ENCODE data around the gene IDNK. TPM values are rescaled to one million over a fixed set of nuclear protein-coding genes. Genes with fewer than 3 reads are reported as not detected.

IDNK gene
- total RNA-seq, 1 donor from 2014 or later: 6.4 TPM

Small RNA genes lying within 50 kb of the gene (small RNA-seq; reads per million reads assigned to genes)
- gene RNU4-15P: not detected

Other genes starting within 250 kb of the IDNK start
- 68.8 TPM for gene FRMD3, start 84.7 kb upstream of the IDNK start, total RNA-seq
- gene UBQLN1, start 84.8 kb downstream of the IDNK start, total RNA-seq: 265 TPM
- 10.9 TPM for gene GKAP1, start 194.6 kb downstream of the IDNK start, total RNA-seq

Measured in occipital lobe (tissue), 2 donors.